ENCODE results near the gene CA10. TPM values are rescaled to one million over a fixed set of nuclear protein-coding genes. Genes with fewer than 3 reads are reported as not detected.

Gene CA10
- total RNA-seq, 2 donors from 2014 or later = 0.91 TPM; not detected in 1

GRCh38 chr17:51815097-51815496, 343.4 kb downstream of the CA10 start:
- no peak overlapping the region for H3K4me3 ChIP-seq
- no peaks in the 10 kb centered on the region for H3K9me3 ChIP-seq
- no peaks in the 10 kb centered on the region for H3K4me1 ChIP-seq (replicated peaks)
- no peak overlapping the region for H3K27ac ChIP-seq
- 56% methylated on average over 4 of the region's 4 CpGs for WGBS
- intact Hi-C loops (cut with DNase I) = no loop called here
- no peaks in the 10 kb centered on the region for H3K27me3 ChIP-seq (replicated peaks; ENCODE audit: insufficient read depth)
- no peaks in the 10 kb centered on the region for H3K36me3 ChIP-seq
- no peak for DNase-seq (ENCODE audit: low spot score)
- TF ChIP-seq POLR2A (IDR thresholded peaks at IDR 0.05) (no peak), CTCF (IDR thresholded peaks at IDR 0.05) (no peak), POLR2AphosphoS5 (IDR thresholded peaks at IDR 0.05) (no peak)

GRCh38 chr17:51814521-51814920, 344.0 kb downstream of the CA10 start:
- no peaks in the 10 kb centered on the region for H3K9me3 ChIP-seq
- H3K4me1 ChIP-seq (replicated peaks) = no peaks in the 10 kb centered on the region
- no peaks in the 10 kb centered on the region for H3K27me3 ChIP-seq (replicated peaks; ENCODE audit: insufficient read depth)
- no peak overlapping the region for H3K4me3 ChIP-seq
- peak; percentile 7 for DNase-seq (ENCODE audit: low spot score)
- no peaks in the 10 kb centered on the region for H3K36me3 ChIP-seq
- no peak overlapping the region for H3K27ac ChIP-seq
- TF ChIP-seq POLR2AphosphoS5 (IDR thresholded peaks at IDR 0.05) = peak; percentile 21
- TF ChIP-seq POLR2A (IDR thresholded peaks at IDR 0.05) = no peak
- intact Hi-C loops (cut with DNase I) = no loop called here

- intact Hi-C loops (cut with DNase I) = no loop called here
- H3K27ac ChIP-seq = no peak overlapping the region
- H3K27me3 ChIP-seq (replicated peaks; ENCODE audit: insufficient read depth) = no peaks in the 10 kb centered on the region
- no peaks in the 10 kb centered on the region for H3K9me3 ChIP-seq
- H3K4me1 ChIP-seq (replicated peaks) = no peaks in the 10 kb centered on the region
- H3K4me3 ChIP-seq = no peak overlapping the region
- no peak for TF ChIP-seq POLR2A (IDR thresholded peaks at IDR 0.05)
- no peak for TF ChIP-seq CTCF (IDR thresholded peaks at IDR 0.05)
- no peak for TF ChIP-seq POLR2AphosphoS5 (IDR thresholded peaks at IDR 0.05)
- WGBS = 83% methylated on average over 1 of the region's 1 CpG
- no peak for DNase-seq (ENCODE audit: low spot score)
- no peaks in the 10 kb centered on the region for H3K36me3 ChIP-seq
Measured at GRCh38 chr17:51813784-51814174, 344.7 kb downstream of the CA10 start.

GRCh38 chr17:51813140-51813783, 345.3 kb downstream of the CA10 start:
- intact Hi-C loops (cut with DNase I) = no loop called here
- TF ChIP-seq POLR2A (IDR thresholded peaks at IDR 0.05) = no peak
- TF ChIP-seq CTCF (IDR thresholded peaks at IDR 0.05) = no peak
- TF ChIP-seq POLR2AphosphoS5 (IDR thresholded peaks at IDR 0.05) = no peak
- DNase-seq (ENCODE audit: low spot score) = no peak
- Histone ChIP-seq H3K27ac (no peak overlapping the region), H3K4me1 (replicated peaks) (no peaks in the 10 kb centered on the region), H3K9me3 (no peaks in the 10 kb centered on the region), H3K36me3 (no peaks in the 10 kb centered on the region), H3K27me3 (replicated peaks; ENCODE audit: insufficient read depth) (no peaks in the 10 kb centered on the region), H3K4me3 (no peak overlapping the region)
- 59% methylated on average over 8 of the region's 8 CpGs for WGBS

- H3K36me3 ChIP-seq = no peaks in the 10 kb centered on the region
- 97% methylated on average over 3 of the region's 3 CpGs for WGBS
- intact Hi-C loops (cut with DNase I) = no loop called here
- no peak for TF ChIP-seq CTCF (IDR thresholded peaks at IDR 0.05)
- TF ChIP-seq POLR2AphosphoS5 (IDR thresholded peaks at IDR 0.05) = no peak
- no peak for TF ChIP-seq POLR2A (IDR thresholded peaks at IDR 0.05)
- no peak overlapping the region for H3K4me3 ChIP-seq
- no peaks in the 10 kb centered on the region for H3K9me3 ChIP-seq
- H3K4me1 ChIP-seq (replicated peaks) = no peaks in the 10 kb centered on the region
- H3K27me3 ChIP-seq (replicated peaks; ENCODE audit: insufficient read depth) = no peaks in the 10 kb centered on the region
- DNase-seq (ENCODE audit: low spot score) = no peak
- no peak overlapping the region for H3K27ac ChIP-seq
Measured at GRCh38 chr17:51807460-51807859, 351.1 kb downstream of the CA10 start.
